Suprapubic skin (tissue), 4 donors: Measurements from ENCODE around the gene LIPN.

Experiments
- POLR2A ChIP-seq, 2 donors: fragments of 450-650 bp; IDR thresholded peaks; one replicate each; pipeline ENCODE4 v1.6.1; 2017; ENCODE audit warnings: antibody characterized with exemption in 2 of 2, mild to moderate bottlenecking in 2 of 2, moderate library complexity in 2 of 2
- POLR2AphosphoS5 ChIP-seq, 3 donors: sonication (generic); formaldehyde crosslinking; IDR thresholded peaks; one replicate each; pipeline ENCODE4 v1.6.1; 2017; ENCODE audit warnings: antibody characterized with exemption in 3 of 3

GRCh38 chr10:88756660-88757059 is 3.2 kb upstream of the LIPN start:
- TF ChIP-seq POLR2A (IDR thresholded peaks at IDR 0.05), result no peak
- no peak for TF ChIP-seq POLR2AphosphoS5 (IDR thresholded peaks at IDR 0.05)
